Measurements from ENCODE around the gene VMO1.
A peak's percentile ranks its signal among the peaks of the same experiment; 100 is the strongest.

The VMO1 gene

DNA sequence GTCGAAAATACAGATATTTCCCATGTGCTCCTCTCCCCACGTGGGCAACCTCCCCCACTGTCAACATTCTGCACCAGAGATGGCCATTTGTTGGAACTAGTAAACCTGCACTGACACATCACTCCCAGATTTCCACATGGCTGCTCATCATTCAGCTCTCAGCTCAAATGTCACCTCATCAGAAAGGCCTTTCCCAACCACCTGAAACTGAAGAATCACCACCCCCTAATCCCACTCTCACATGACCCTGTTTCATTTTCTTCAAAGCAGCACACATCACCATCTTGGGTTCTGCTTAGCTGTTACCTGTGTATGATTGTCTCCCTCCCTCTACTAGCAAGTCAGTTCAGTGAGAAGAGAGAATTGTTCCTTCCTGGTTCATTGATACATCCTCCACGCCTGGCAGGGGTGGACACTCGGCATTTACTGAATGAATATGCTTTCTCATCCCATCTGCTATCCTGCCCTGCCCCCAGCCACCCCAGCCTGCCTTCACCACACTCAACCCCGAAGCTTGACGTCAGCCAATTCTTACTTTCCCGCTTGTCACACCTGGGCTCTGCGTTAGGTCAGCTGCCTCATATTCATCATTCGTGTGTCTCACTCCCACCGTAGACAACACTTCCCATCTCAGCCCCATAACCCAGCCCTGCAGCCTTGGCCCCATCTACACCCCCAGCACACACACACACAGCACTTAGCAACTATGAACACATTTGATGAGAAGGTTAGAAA, 14.5 kb upstream of the VMO1 start:
- no peaks in the 10 kb centered on the region for H3K9me2 ChIP-seq (replicated peaks; ENCODE audit: control insufficient read depth, low read length)
- peaks cover 17% of the 10 kb centered on the region for H3K79me2 ChIP-seq (ENCODE audit: control insufficient read depth, low read length)
- no peak for TF ChIP-seq CTCF (IDR thresholded peaks at IDR 0.05; ENCODE audit: low read depth, low read length, poor library complexity, severe bottlenecking)
- no peak for TF ChIP-seq EZH2phosphoT487 (IDR thresholded peaks at IDR 0.05; ENCODE audit: borderline replicate concordance, low read length)
- H3K27ac ChIP-seq (ENCODE audit: low read depth, low read length), result no peak overlapping the region
- H3K4me2 ChIP-seq (ENCODE audit: low read length), result no peak overlapping the region
- H3K36me3 ChIP-seq (ENCODE audit: control insufficient read depth, low read length), result peaks cover 17% of the 10 kb centered on the region
- peaks cover 8% of the 10 kb centered on the region for H3K4me1 ChIP-seq (ENCODE audit: control insufficient read depth, low read length)
- no peaks in the 10 kb centered on the region for H3K27me3 ChIP-seq (ENCODE audit: control insufficient read depth, low read length)
- no peak overlapping the region for H3K4me3 ChIP-seq (ENCODE audit: low read length)
- no peaks in the 10 kb centered on the region for H3F3A ChIP-seq (ENCODE audit: control insufficient read depth, insufficient read depth)
- H4K20me1 ChIP-seq (ENCODE audit: control insufficient read depth, insufficient read depth, low read depth, low read length), result no peaks in the 10 kb centered on the region
- H3K9me3 ChIP-seq (ENCODE audit: control insufficient read depth, insufficient read depth, low read length), result no peaks in the 10 kb centered on the region

- peaks cover 14% of the 10 kb centered on the region for H3K4me1 ChIP-seq (ENCODE audit: control insufficient read depth, low read length)
- peak overlapping the region; percentile 15 for H3K27ac ChIP-seq (ENCODE audit: low read depth, low read length)
- H4K20me1 ChIP-seq (ENCODE audit: control insufficient read depth, insufficient read depth, low read depth, low read length), result no peaks in the 10 kb centered on the region
- TF ChIP-seq EZH2phosphoT487 (IDR thresholded peaks at IDR 0.05; ENCODE audit: borderline replicate concordance, low read length) (no peak), CTCF (IDR thresholded peaks at IDR 0.05; ENCODE audit: low read depth, low read length, poor library complexity, severe bottlenecking) (no peak)
- H3K36me3 ChIP-seq (ENCODE audit: control insufficient read depth, low read length), result peaks cover 17% of the 10 kb centered on the region
- H3K9me2 ChIP-seq (replicated peaks; ENCODE audit: control insufficient read depth, low read length), result no peaks in the 10 kb centered on the region
- peak overlapping the region; percentile 61 for H3K4me2 ChIP-seq (ENCODE audit: low read length)
- H3K27me3 ChIP-seq (ENCODE audit: control insufficient read depth, low read length), result peaks cover 4% of the 10 kb centered on the region; the same call in 1 of the 2 replicates
- no peaks in the 10 kb centered on the region for H3F3A ChIP-seq (ENCODE audit: control insufficient read depth, insufficient read depth)
- peak overlapping the region; percentile 86 for H3K4me3 ChIP-seq (ENCODE audit: low read length)
- no peaks in the 10 kb centered on the region for H3K9me3 ChIP-seq (ENCODE audit: control insufficient read depth, insufficient read depth, low read length)
- peaks cover 17% of the 10 kb centered on the region for H3K79me2 ChIP-seq (ENCODE audit: control insufficient read depth, low read length)
Measured at GRCh38 chr17:4796552-4796920, 10.4 kb upstream of the VMO1 start.

DNA sequence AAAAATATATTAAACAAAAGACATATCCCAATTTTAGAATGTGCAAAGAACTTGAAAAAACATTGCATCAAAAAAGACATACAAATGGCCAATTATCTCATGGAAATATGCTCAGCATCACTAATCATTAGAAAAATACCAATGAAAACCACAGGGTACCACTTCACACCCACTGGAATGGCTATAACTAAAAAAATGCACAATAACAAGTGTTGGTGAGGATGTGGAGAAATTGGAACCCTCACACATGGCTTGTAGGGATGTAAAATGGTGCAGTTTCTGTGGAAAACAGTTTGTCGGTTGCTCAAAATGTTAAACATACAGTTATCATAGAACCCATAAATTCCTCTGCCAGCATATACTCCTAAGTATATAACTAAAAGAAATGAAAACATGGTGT, 9.0 kb upstream of the VMO1 start:
- Histone ChIP-seq H3F3A (ENCODE audit: control insufficient read depth, insufficient read depth) (no peaks in the 10 kb centered on the region), H3K4me2 (ENCODE audit: low read length) (peak overlapping the region; percentile 61), H3K9me3 (ENCODE audit: control insufficient read depth, insufficient read depth, low read length) (no peaks in the 10 kb centered on the region), H3K4me3 (ENCODE audit: low read length) (peak overlapping the region; percentile 86), H3K36me3 (ENCODE audit: control insufficient read depth, low read length) (peaks cover 17% of the 10 kb centered on the region), H3K4me1 (ENCODE audit: control insufficient read depth, low read length) (peaks cover 20% of the 10 kb centered on the region), H3K79me2 (ENCODE audit: control insufficient read depth, low read length) (peaks cover 17% of the 10 kb centered on the region), H3K9me2 (replicated peaks; ENCODE audit: control insufficient read depth, low read length) (no peaks in the 10 kb centered on the region), H3K27ac (ENCODE audit: low read depth, low read length) (no peak overlapping the region), H4K20me1 (ENCODE audit: control insufficient read depth, insufficient read depth, low read depth, low read length) (no peaks in the 10 kb centered on the region), H3K27me3 (ENCODE audit: control insufficient read depth, low read length) (peaks cover 4% of the 10 kb centered on the region; the same call in 1 of the 2 replicates)
- TF ChIP-seq CTCF (IDR thresholded peaks at IDR 0.05; ENCODE audit: low read depth, low read length, poor library complexity, severe bottlenecking), result no peak
- no peak for TF ChIP-seq EZH2phosphoT487 (IDR thresholded peaks at IDR 0.05; ENCODE audit: borderline replicate concordance, low read length)
